Measurements from ENCODE around the gene MAP7D3.
"Not testable (repeated sequence)": the region's sequence is repeated elsewhere in the genome, so short reads cannot be mapped to it uniquely, and the experiment has no call there.

The MAP7D3 gene

GRCh38 chrX:136170139-136170800 lies 80.9 kb downstream of the MAP7D3 start:
- no peak for DNase-seq

- DNase-seq, result no peak
Measured at GRCh38 chrX:136168929-136169735, 82.1 kb downstream of the MAP7D3 start.

GRCh38 chrX:136167989-136168388 lies 83.2 kb downstream of the MAP7D3 start:
- not testable (repeated sequence) for DNase-seq

- no peak for DNase-seq
Measured at GRCh38 chrX:136166221-136166855, 84.9 kb downstream of the MAP7D3 start.

DNA sequence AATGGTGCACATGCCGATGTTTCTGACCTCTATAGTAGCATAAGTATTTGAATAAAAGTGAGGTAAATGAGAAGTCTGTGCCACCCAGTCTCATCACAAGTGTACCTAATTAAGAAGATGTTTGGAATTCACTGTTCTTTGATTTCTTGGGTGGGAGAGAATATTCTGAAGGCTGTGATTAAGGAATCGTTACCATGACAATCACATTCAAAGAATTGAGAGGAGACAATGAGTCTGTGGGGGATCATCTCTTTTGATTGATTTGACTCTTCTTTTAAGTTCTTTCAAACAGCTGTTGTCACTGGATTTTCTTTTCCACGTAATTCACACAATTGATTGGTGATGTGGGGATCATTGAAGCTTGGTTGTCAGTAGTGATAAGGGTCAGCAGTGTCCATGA lies 85.8 kb downstream of the MAP7D3 start:
- DNase-seq, result no peak

DNA sequence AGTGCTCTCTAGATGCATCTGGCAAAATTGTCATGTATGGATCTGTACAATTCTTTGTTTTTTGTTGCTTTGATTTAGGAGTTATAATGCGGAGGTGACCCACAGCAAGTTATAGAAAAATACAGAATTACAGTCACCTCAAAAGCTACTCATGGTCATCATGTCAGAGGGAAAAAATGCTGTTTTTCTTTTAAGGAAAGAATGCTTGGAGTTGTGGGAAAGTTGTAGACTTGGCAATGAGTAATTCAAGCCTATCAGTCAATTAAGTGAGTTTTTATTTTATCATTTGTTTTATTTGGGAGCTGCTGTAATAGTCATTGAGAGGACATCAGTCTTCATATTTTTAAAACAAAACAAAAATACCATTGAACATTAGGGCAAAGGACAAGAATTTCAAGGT lies 87.5 kb downstream of the MAP7D3 start:
- no peak for DNase-seq

All from cortex of kidney (tissue), 1 donor.